AG04450 (cell line): ENCODE results near the gene EPB41L4B. TPM values are rescaled to one million over a fixed set of nuclear protein-coding genes. Genes with fewer than 3 reads are reported as not detected.

ENCODE experiments used
- CTCF ChIA-PET: fragments of 300-600, 350-600 bp; formaldehyde crosslinking; extraction: SDS; loops from one replicate; lab custom pipeline; 2022; ENCODE audit warnings: antibody characterized with exemption, inconsistent platforms; lab: Charles Lee
- POLR2A ChIA-PET: fragments of 350-600 bp; formaldehyde crosslinking; extraction: SDS; loops from one replicate; lab custom pipeline; 2021; ENCODE audit warnings: antibody characterized with exemption, inconsistent platforms; lab: Yijun Ruan, JAX
- DNase-seq: peaks from one replicate; pipeline ENCODE4 v3.0.0-alpha.2; 2011; ENCODE audit warnings: low read depth, low spot score
- H3K27ac ChIP-seq: one replicate; pipeline ENCODE4 v1.5.1; 2012; ENCODE audit warnings: low read depth, low read length, control low read depth
- H3K27me3 ChIP-seq: one replicate; pipeline ENCODE4 v1.6.0; 2012; ENCODE audit warnings: low read length; ENCODE audit not compliant: control insufficient read depth, insufficient read depth
- H3K4me3 ChIP-seq: 2 replicates; pipeline ENCODE4 v1.5.1; 2011; ENCODE audit warnings: mild to moderate bottlenecking, low read depth, low read length, control low read depth
- H3K9me3 ChIP-seq: 2 replicates; pipeline ENCODE4 v1.5.1; 2012; ENCODE audit warnings: low read length; ENCODE audit not compliant: control insufficient read depth, insufficient read depth
- polyA plus RNA-seq: library from polyadenylated mRNA; depleted of rRNA; stranded (reverse); fragments of >200 nt; gene quantifications from 2 replicates; pipeline ENCODE4 v1.2.3, GENCODE V29; 2011
- TF ChIP-seq, protein P1 (sequence below): IDR thresholded peaks from 2 replicates; pipeline ENCODE4 v1.5.1; 2011; ENCODE audit warnings: low read depth, low read length, control low read depth, inconsistent platforms

The EPB41L4B gene
- polyA plus RNA-seq, 1 experiment = 1.5 TPM

DNA sequence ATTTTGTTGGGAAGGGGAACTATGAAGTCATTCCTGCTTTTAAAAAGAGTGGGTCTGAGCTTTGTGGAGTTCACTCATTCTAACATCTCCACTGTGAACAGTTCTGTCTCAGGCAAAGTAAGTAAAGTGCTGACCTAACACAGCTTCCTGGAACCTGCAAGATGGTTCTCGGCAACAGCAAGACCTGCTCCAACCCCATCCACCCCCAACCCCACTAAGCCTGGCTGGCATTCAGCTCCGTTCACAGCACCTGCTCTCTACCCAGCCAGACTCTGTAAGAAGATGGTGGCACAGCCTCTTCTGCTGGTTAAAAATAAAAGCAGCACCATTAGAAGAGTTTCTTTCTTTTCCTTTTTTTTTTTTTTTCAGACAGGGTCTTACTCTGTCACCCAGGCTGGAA is 42.0 kb downstream of the EPB41L4B start:
- CTCF ChIA-PET = no interaction called here
- Histone ChIP-seq H3K9me3 (no peaks in the 10 kb centered on the region), H3K27ac (no peak overlapping the region), H3K27me3 (peaks cover 9% of the 10 kb centered on the region), H3K4me3 (no peak overlapping the region)
- DNase-seq = no peak
- TF ChIP-seq, protein P1, sequence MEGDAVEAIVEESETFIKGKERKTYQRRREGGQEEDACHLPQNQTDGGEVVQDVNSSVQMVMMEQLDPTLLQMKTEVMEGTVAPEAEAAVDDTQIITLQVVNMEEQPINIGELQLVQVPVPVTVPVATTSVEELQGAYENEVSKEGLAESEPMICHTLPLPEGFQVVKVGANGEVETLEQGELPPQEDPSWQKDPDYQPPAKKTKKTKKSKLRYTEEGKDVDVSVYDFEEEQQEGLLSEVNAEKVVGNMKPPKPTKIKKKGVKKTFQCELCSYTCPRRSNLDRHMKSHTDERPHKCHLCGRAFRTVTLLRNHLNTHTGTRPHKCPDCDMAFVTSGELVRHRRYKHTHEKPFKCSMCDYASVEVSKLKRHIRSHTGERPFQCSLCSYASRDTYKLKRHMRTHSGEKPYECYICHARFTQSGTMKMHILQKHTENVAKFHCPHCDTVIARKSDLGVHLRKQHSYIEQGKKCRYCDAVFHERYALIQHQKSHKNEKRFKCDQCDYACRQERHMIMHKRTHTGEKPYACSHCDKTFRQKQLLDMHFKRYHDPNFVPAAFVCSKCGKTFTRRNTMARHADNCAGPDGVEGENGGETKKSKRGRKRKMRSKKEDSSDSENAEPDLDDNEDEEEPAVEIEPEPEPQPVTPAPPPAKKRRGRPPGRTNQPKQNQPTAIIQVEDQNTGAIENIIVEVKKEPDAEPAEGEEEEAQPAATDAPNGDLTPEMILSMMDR = no peak
- POLR2A ChIA-PET = no interaction called here

DNA sequence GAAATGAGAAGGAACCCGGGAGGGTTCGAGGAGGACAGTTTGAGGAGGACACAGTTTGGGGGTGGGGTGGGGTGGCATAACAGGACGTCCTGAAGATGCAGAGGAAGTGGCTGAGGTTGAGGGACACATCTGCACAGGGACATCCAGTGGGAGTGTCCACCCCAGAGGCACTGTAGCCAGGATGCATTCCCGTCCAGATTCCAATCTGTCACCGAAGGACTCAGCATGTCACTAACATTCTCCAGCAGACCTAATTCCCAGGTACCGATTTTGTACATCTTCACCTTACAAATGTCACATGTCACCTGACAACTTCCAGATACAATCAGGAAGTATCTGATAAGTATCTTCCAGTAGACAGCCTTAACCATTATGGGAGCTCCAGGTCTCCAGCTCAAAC is 42.6 kb downstream of the EPB41L4B start:
- no peaks in the 10 kb centered on the region for H3K9me3 ChIP-seq
- peaks cover 9% of the 10 kb centered on the region for H3K27me3 ChIP-seq
- no peak for DNase-seq
- no peak overlapping the region for H3K4me3 ChIP-seq
- TF ChIP-seq, protein P1 = no peak
- H3K27ac ChIP-seq = no peak overlapping the region
- POLR2A ChIA-PET = no interaction called here
- CTCF ChIA-PET = no interaction called here

DNA sequence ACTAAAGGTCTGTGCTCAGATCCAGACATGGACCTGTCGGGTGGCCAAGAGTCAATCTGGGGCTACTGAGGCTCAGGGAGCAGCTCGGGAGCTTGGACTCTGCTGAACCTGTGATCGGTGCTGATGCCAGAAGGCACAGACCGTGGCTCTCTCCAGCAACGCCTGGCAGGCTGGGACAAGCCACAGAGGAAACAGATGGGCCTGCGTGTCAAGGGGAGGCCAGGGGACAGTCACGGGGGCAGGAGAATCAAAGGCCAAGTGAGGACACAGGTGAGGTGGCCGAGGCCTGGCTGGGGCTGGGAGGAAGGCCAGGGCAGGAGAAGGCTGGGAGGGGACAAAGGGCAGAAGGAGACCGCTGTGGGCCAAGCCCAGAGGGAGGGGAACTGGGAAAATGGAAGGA is 43.4 kb downstream of the EPB41L4B start:
- Histone ChIP-seq H3K27ac (no peak overlapping the region), H3K4me3 (no peak overlapping the region), H3K9me3 (no peaks in the 10 kb centered on the region), H3K27me3 (peaks cover 9% of the 10 kb centered on the region)
- TF ChIP-seq, protein P1 = no peak
- no peak for DNase-seq
- POLR2A ChIA-PET = interaction anchor here (0.7 kb wide), 1 partner anchor 481 kb away, joined by 9 read pairs; no protein-coding TSS in a partner anchor
- CTCF ChIA-PET = no interaction called here

DNA sequence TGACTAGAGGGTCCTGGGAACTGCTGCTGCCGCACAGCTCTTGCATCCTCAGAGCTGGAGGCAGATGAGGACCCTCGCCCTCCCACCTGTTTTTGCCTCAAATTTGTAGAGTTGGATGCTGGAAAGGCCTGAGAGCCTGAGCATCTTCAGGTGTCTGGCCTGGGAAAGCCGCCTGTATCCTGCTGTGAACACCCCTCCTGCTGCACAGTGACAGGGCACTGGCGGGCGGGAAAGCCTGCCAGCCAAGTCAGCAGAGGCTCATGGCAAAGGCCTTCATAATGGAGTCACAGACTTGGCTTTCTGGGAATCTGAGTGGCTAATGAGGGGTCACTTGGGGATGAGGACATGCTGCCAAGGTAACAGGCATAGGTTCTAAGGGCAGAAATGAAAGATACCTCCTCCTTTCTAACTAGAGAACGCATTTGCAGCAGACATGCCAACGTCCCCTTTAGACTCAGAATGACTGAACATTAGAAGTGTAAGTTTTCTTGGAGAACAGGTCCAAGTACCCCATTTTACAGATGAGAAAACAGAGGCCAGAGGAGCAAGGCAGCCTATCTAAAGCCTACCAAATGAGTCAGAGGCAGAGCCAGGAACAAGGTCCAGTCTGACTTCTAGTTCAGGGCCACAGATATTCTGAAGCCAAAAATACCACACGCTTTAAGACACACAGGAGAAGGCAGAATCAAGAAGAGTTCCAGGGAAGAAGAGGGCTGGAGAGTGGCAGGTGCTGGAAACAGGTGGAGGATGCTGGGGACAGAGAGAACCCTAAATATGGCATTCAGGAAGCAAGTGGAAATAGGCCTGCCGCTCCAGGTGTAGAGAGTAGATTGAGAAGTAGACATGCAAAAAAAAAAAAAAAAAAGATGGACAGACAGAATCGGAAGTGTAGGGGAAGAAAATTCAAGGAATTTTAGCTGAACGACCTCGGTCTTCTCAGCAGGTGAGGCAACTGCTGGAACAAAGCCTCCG is 44.1 kb downstream of the EPB41L4B start:
- CTCF ChIA-PET = no interaction called here
- POLR2A ChIA-PET = interaction anchor here (0.7 kb wide), 1 partner anchor 480 kb away, joined by 9 read pairs; no protein-coding TSS in a partner anchor

More for the DNA sequence above, 44.1 kb downstream of the EPB41L4B start:
- Histone ChIP-seq H3K27ac (no peak overlapping the region), H3K27me3 (peaks cover 9% of the 10 kb centered on the region), H3K4me3 (no peak overlapping the region), H3K9me3 (no peaks in the 10 kb centered on the region)
- no peak for DNase-seq
- TF ChIP-seq, protein P1 = no peak
